Activated gamma-delta T cell (primary cell): Measurements from ENCODE around the gene FGF11.
A peak's percentile ranks its signal among the peaks of the same experiment; 100 is the strongest.

ENCODE experiments used
- DNase-seq: peaks from one replicate; lab custom pipeline; 2025; lab: John Stamatoyannopoulos, UW
- total RNA-seq, 2 donors: gene quantifications; one replicate each; lab custom pipeline; 2026; lab: John Stamatoyannopoulos, UW

The FGF11 gene
- 0.15 to 0.48 reads per million in 2 donors for total RNA-seq

DNA sequence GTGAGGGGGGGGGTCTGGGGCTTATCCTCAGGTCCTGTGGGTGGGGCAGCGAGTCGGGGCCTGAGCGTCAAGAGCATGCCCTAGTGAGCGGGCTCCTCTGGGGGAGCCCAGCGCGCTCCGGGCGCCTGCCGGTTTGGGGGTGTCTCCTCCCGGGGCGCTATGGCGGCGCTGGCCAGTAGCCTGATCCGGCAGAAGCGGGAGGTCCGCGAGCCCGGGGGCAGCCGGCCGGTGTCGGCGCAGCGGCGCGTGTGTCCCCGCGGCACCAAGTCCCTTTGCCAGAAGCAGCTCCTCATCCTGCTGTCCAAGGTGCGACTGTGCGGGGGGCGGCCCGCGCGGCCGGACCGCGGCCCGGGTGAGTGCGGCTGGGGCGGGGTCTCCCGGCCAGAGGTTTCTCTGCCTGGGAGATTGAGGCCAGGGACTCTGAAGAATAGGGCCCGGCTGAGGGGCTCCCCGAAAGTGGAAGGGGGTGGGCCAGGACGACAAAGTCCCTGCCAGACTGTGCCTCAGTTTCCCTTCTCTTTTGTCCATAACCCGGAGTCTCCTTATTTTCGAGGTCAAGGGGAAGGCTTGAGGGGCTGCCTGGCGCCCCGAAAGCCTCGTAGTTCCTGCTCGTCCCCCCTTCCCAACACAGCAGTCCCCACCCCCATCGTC is at the start of gene FGF11:
FGF11 (plus strand) TSS at position 51 of the 651 bp plus-strand sequence; CDS start at position 160, 109 bp downstream.
- no peak for DNase-seq

DNA sequence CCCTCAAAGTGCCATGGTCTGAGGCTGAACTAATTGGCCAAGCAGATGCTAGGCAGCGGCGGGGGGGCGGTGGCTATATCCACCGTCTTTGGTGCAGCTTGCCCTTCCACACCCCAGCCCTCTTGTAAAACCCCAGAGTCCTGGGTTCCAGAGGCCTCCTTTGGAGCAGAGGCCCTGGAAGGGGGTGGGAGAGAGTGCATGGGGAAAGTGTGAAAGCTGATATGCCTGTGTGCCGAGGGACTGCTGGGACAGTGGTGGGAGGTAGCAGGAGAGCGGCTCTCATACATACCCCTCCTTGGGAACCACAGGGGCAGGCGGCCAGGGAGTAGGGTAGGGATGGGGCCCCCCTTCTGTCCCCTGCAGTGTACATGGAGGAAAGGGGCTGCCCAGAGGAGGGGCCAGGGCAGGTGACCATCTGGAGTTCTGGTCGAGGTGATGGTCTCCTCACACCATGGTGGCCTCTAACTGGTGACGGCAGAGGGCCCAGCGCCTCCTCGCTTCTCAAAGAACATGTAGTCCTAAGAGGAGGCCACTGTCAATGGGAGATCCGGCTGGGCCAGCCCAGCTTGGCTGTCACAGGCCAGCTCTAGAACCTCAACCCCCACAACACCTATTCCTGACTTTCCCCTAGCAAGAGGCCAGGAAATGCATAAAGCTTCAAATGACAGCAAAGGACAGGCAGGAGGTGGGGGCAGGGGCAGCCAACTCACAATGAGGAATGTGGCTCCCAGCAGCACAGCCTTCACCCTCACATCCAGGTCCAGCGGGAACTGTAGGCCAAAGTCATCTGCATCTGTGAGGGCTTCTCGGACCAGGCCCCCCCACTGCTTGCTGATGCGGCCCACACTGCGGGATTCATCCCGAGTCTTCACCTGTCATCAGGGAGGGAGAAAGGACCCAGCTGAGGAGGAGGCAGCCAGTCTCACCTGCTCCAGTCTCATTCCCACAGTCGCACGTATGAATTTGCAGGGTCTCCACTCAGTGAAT is 49.1 kb upstream of the FGF11 start:
- no peak for DNase-seq

DNA sequence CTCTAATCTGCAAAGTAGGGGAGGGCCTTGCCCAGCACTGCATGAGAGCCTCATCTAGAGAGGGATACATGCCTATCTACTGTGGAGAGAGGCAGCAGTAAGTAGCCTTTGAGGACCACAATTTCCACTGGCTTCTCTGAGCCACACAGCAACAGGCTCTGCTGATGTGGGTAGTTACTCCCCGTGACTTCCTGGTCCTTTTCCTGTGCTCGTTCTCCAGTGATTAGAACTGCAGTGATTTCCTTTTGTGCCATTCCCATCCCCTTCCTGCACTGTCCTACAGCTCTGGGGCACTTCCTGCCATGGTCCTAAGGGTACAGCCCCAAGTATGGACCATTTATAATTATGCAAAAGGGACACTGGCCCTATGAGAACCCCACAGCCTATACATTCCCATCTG is 48.0 kb upstream of the FGF11 start:
- no peak for DNase-seq

DNA sequence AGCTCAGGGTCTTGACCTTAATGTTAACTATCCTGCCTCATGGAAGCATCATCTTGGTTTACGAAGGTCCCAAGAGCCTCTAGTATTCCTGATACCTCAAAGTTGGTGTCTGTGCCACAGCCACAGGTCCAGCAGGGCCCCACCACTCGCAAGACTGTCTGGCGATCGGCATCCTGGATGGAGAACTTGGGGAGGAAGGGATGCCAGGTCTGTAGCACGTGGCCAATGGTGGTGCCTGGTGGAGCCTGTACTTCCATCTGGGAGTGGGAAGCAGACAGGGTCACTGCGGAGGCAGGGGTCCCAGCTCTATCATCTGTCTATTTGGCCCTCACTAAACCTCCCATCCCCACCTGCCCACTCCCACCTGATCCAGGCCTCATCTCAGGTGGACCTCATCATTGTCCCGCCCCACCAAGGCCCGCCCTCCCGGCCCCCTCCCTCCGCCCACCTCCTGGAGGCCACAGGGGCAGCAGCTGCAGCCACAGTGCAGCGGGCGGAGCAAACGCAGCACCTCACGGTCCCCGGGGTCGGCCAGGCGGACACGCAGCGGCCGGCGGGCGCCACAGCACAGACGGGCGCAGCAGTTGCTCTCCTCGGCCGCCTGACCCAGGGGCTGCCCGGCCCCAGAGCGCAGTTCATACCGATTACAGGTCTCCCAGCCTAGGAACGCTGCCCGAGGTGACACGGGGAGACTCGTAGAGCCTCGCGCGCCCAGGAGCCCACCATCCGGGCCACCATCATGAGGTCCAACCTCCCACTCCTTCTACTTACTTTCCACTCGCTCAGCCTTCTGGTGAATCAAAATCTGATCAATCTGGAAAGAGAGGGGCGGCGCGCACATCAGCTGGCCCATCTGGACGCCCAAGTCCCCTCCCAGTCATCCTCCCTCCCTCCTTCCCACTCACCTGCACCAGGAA is 46.4 kb upstream of the FGF11 start:
- no peak for DNase-seq

DNA sequence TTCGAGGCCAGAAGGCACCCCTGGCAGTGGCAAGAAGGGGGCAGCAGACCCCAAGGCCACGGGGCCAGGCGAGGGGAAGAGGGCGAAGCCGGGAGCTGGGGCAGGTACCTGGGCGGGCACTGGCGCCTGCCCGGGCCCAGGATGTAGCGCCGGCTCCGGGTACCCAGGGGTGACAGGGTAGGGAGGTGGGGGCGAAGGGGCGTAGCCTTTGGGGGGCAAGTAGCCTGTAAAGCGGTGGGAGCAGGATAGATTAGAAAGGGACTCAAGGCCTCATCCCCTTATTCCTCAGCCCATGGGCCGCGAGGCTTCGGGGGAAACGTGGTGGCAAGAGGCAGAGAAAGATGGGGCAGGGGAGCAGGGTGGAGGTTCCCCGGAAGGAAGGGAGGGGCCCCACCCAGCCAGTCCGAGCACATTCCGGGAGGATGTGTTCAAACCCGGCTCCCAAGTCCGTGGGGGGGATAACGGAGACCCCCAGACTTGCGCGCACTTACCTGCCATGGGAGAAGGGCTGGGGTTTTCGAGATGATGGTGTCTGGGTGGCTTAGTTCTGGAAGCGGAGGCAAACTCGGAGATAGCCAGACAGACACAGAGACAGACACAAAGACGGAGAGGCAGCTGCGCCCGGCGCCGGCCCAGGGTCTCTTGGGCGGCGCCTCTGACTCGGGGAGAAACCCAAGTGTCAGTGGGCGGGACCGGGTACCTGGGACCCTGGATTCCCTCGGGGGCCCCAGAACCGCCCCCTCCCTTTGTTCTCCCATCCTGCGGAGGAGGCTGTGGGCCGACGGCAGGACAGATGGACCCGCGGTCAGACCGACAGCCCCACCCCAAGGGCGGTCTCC is 45.5 kb upstream of the FGF11 start:
- peak; percentile 62 for DNase-seq

DNA sequence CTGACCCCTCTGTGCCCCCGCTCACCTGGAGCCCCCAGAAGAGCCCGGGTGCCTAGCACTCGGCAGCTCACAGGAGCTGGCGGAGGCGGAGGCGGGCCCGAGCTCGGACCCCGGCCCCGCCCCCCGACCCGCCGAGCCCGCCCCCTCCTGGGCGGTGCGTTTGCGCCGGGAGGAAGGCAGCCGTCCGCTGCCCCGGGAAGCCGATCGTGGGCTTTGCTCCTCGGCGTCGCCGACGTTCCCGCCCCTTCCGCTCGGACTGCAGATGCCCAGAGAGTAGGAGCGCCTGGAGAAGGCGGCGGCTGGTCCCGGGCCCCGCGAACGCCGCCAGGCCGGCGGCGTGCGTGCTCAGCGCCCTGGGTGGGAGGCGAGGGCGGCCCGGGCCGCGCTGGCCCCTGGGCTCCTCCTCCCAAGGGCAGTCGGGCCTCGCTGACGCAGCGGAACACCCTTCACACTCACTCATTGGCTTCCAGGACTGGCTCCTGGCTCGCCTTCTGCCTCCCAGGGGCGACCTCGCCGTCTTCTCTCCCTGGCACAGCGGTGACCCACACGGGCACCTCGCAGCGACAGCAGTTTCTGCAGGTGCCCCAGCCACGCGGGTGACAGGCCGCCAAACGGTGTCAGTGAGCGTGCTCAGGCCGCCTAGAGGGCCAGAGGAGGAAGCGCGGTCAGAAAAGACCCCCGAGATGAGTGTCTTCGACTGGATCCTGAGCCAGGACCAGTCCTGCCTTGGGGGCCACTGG is 44.7 kb upstream of the FGF11 start, which contains the start of gene PLSCR3:
PLSCR3 (minus strand) TSS at position 74 of the 740 bp plus-strand sequence. CDS start 415 bp downstream, outside the sequence.
- peak; percentile 69 for DNase-seq

DNA sequence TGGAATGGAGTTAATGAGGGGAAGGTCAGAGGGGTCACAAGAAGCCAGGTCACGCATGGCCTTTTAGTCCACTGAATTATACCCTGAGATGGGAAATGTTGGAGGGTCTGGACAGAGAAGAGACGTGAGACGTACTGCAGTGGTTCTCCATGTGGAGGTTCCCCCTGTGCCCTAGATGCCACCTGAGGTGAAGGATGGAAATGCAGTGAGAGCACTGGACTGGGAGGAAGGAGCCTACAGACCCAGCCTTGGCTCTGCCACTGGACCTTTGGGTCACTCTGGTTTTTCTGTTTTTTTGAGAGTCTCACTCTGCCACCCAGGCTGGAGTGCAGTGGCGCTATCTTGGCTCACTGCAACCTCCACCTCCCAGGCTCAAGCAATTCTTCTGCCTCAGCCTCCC is 43.2 kb upstream of the FGF11 start:
- no peak for DNase-seq

DNA sequence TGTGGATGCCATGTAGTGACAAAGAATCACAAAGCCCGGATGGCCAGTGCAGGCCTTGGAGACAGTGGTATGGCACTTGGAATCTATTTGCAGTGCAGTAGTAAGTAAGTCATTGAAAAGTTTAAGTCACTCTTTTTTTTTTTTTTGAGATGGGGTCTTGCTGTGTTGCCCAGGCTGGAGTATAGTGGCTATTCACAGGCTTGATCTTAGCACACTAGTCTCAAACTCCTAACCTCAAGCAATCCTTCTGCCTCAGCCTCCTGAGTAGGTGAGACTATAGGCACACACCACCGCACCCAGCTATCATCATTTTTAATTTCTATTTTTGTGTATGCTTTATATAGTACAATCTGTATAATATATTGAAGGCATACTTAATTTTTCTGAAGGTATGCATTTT is 40.7 kb upstream of the FGF11 start:
- DNase-seq = no peak

DNA sequence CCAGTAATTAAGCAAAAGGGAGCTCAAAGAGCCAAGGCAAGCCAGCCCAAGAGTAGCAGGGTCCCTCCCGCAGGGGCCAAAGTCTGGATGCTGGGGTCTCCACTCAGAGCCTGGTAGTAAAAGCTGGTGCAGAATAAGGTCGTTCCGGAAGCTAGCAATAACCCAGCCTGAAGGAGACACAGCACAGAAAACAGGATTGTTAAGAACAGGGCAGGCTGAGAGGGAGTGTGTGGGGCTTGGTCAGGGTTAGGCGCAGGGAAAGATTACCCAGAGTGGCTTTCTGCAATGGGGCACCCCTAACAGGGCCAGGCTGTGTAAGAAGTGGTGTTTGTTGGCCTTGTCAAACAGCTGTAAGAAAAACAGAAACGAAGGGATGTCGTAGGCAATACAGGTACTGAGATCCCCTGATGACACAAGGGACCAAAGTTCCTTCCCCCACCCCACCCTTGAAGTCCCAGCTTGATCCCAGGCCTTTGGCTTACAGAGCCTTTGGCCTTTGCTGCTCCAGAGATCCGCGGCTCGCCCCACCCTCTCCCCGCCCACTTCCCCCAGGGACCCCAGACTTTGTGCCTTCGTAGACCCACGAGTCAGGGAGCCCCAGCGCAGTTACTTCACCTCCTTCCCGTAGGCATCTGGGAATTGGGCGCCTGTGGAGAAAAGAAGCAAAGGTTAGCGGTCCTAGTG is 36.1 kb upstream of the FGF11 start:
- no peak for DNase-seq

DNA sequence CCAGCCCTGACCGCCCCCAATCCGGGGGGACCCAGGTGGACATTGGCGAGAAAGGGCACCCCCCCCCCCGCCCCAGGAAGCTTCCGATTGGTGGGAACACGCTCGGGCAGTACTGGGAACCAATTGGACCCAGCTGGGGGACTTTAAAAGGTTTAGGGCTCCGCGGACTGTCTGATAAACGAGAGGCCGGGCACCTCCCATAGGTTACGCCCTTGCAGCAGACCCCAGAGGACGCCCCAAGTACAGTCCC is 35.7 kb upstream of the FGF11 start:
- no peak for DNase-seq

DNA sequence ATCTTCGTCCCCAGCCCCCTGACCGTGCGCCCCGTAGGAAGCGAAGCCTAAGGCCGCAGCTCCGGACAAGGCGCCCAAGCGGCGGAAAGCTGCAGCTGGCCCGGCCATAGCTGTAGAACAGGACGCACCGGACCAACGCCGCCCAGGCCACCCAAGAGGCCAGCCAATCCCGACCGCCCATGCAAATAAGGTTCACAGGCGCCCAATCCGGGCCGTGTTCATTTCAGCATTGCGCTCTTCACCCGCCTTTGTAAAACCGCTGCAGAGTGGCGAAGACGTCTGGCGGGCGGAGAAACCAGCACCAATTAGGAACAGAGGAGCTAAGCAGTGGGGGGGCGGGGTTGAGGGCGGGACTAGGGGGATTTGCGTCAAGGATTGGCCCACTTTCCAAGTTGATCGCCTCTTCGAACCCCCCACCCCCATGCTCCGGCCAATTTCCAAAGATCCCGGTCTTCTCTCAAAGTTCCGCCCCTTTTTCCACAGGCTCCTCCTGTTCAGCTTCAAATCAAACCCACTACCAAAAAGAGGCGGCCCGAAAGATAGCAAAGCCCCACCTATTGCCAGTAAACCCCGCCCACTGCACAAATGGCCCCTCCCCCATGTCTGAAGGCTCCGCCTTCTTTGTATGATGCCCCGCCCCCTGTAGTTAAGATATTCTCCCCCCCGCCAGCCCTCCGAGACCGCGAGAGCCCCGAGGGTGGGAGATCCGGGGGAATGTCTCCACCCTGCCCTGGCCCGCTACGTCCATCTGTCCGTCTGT is 35.2 kb upstream of the FGF11 start, which contains the start of gene TMEM256:
TMEM256 (minus strand) TSS at position 121 of the 760 bp plus-strand sequence; CDS start at position 108, 13 bp downstream.
- DNase-seq = peak; percentile 79

DNA sequence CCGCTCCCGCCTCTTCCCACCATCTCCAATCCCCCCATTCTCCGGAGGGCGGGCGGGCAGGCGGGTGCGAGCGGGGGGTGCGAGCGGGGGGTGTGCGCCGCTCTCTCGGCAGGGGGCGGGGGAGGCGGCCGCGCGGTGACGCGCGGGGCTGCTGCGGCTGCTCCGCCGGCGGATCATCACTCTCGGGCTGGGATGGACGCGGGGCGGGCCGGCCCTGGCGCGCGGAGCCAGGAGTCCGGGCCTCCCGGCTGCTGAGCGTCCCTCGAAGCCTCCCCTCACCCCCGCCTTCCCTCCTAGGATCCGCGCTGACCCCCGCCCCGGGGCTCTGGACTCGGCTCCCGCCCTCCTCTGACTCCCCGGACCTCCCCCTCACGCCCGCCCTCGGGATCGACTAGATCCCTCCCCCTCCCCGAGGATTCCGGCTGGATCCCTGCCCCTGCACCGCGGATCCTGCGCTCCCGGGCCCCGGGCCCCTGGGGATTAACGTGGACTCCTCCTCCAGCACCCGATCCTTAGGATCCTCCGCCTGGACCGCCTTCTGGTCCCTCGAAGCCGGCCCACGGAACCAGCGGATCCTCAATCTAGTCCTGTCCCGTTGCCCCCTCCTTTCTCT is 34.5 kb upstream of the FGF11 start:
- DNase-seq = peak; percentile 70

DNA sequence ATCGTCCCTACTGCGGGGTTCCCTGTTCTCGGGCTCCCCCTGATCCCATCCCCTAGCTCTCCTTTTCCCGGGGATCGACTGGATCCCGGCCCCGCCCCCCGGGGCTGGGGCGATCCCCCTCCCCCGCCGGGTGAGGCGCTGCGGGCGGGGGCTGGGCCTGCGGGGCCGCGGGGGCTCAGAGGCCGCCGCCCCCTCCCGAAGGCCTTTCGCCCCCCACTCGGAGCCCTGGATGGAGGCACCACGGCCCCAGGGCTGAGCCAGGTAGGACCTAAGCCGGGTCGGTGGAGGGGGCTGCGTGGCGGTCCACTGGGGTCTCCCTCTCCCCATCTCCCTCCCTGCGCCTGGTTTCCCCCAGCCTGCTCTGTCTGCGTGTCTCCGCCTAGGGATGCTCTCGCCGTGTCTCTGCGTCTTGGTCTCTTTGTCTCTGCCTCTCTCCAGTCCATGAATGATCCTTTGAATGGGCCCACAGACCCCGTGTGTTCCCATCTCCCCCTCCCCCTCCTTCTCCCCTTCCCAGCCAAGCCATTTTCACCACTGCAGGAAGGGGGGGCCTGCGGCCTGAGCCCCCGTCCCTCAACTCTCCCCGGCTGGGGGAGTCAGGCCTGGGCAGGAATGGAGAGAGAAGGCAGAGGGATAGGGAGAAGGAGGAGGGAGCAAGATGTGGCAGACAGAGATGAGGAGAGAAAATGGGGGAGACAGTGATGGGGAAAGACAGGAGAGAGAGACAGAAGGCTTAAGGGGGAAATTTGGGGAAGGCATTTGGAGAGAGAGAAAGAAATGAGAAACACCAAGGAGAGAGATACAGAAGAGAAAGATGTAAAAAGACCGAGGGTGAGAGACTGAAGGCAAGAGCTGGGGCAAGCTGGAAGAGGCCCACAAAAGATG is 33.7 kb upstream of the FGF11 start:
- no peak for DNase-seq

DNA sequence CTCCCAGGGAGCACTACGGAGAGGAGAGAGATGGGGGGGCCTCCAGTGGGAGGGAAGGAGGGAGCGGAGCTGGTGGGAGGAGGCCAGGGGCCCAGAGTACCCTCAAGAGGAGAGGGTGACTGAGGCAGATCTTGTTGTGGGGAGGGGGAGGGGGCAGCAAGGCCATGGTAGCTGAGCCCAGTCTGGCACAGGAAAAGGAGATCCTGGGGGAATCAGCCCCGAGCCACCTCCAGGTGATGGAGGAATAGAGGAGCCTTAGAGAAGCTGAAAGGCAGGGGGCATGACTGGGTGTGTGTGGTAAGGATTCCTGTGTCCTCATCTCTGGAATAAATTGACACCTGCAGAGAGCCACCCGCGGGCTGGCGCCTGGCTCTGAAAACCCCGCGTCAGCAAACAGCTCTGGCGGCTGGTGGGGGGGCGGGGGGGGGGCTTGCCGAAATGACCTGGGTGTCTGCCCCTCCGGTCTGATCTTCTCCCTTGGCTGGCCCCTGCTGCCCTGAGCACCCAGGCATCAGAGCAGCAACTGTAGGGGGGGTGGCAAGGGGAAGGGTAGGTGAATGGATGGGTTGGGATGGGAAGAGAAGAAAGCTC is 33.0 kb upstream of the FGF11 start:
- DNase-seq = no peak

DNA sequence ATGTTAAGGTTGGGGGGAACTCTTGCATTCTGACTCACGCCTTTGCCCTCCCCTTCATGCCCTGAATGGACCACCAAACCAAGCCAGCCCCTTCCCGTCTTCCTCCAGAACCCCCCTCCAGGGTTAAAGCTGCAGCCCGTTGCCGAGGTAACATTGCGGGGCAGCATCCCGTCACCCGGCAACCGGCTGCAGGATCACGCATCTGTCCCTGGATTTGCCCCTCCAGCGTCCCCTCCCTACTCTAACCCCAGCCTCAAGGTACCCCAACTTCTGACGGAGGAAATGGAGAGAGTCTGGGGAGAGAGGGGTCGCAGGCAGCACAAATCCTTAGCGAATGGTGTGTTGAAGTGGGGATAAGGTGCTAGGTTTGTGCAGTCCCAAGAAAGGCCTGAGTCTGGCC is 32.2 kb upstream of the FGF11 start:
- no peak for DNase-seq

DNA sequence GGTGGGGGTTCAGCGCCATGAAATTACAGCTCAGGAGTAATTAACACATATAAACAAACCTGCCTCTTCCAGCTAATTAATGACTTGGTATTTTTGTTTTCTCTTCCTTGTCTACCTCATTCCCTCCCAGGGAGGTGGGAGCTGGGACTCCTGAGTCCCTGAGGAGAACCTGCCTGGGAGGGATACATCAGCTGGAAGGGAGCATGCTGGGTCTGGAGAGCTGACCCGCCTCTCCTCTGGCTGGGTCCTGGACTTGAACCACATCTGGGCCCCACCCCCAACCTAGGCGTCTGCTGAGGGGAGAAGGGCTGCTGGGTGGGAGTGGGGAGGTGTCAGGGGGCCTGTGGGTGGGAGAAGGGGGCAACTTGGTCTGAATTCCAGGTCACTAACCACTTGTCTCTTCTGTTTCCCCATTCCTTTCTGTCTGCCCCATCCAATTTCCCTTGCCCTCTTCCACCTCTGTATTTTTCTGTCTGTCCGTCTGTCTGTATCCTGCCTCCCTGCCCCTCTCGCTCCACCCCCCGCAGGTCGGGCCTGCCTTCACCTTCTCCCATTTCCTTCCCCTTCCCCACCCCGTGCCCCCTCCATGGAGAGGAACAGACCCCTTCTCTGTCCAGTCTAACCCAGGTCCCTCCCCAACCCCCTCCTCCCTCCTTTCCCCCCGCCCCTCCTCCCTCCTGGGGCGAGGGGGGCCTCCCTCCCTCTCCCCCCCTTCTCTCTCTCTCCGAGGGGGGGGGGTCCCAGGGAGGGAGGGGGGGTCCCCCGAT is 31.6 kb upstream of the FGF11 start, which contains the start of gene NLGN2:
NLGN2 (plus strand) TSS at position 361 of the 767 bp plus-strand sequence. CDS start 411 bp downstream, outside the sequence.
- DNase-seq = no peak
